HG03520 (cell line): ENCODE measurements around the gene GRK4.
A peak's percentile ranks its signal among the peaks of the same experiment; 100 is the strongest.

ENCODE experiments used
- ATAC-seq: cut with Tn5 transposase; IDR thresholded peaks from one replicate; pipeline ENCODE4 v1.9.1; 2021; ENCODE audit warnings: mild to moderate bottlenecking, moderate library complexity; ENCODE audit not compliant: unreplicated experiment

The GRK4 gene

GRCh38 chr4:3010998-3011397, 47.6 kb downstream of the GRK4 start:
- no peak for ATAC-seq

DNA sequence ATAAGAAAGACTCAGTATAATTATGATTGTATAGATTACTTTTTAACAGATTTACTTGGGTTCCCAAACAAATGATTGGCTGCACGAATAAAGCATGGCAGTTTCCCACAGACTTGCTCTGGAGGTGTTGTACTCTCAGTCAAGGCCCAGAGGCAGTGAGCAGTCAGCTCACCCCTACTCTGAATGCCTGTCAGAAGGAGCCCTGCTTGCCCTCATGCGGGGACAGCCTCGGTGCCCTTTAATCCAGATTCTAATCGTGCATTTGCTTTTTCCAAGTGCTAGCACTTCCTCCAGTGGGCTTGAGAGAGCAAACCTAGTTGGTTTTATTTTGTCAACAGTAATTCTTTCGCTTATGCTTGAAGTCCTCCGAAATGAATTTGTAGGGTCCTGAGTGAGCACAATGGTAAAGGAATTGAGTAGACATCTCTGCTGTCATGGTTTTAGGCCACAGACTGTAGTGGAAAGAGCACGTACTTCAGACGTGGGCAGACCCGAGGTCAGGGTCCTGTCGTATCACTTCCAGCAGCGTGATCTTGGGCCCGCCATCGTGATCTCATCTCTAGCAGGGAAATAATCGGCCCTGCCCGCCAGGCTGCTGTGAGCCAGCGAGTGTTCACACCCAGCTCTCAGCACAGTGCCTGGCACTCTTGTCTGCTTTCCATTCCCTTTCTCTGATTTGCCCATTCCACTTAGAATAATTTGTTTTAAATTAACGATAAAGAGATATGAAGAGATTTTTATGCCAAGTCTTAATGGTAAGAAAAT, 48.3 kb downstream of the GRK4 start:
- no peak for ATAC-seq

- ATAC-seq: no peak
Measured at GRCh38 chr4:3013323-3013722, 50.0 kb downstream of the GRK4 start.

GRCh38 chr4:3013839-3014350, 50.5 kb downstream of the GRK4 start:
- ATAC-seq: no peak

GRCh38 chr4:3016961-3017360, 53.6 kb downstream of the GRK4 start:
- ATAC-seq: no peak

DNA sequence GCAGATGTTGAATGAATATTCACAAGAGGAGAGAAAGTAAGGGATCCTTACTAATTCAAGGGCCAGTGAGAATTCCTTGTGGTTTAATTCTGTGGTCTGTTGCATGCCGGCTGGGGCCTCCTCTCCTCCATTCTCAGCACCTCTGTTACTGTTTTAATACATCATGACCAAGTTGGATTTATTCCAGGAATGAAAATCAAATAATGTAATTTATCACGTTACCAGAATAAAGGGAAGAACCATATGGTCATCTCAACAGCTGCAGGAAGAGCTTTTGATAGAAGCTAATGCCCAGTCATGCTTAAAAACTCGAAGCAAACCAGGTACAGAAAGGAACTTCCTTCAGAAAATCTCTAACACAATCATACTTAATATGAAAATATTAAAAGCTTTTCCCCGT, 54.1 kb downstream of the GRK4 start:
- no peak for ATAC-seq

DNA sequence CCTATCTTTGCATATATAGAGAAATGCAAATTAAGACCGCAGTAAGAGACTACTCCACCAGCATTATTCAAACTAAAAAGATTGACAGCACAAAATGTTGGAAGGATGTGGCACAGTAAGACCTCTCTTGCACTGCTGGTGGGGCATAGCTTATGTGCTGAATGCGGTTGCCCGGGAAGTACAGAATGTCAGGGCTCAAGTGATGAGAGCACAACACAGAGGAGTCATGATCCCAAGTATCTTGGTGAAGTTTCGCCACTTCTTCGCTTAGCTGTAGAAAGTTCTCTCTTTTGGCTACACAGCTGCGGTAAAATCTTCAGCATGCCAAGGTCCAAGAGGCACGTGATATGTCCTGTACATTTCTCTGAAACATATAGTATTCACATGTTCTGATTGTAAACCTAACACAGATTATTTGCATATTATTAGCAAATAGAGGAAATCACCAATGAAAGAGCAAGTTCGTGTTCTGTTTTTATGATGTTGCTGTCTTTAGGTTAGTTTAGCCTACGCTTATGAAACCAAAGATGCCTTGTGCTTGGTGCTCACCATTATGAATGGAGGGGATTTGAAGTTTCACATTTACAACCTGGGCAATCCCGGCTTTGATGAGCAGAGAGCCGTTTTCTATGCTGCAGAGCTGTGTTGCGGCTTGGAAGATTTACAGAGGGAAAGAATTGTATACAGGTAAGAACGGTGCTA, 55.9 kb downstream of the GRK4 start:
- peak; percentile 46 for ATAC-seq

GRCh38 chr4:3021127-3021526, 57.8 kb downstream of the GRK4 start:
- ATAC-seq: no peak

GRCh38 chr4:3021627-3022026, 58.3 kb downstream of the GRK4 start:
- no peak for ATAC-seq

- ATAC-seq: no peak
Measured at GRCh38 chr4:3022112-3022511, 58.7 kb downstream of the GRK4 start.

DNA sequence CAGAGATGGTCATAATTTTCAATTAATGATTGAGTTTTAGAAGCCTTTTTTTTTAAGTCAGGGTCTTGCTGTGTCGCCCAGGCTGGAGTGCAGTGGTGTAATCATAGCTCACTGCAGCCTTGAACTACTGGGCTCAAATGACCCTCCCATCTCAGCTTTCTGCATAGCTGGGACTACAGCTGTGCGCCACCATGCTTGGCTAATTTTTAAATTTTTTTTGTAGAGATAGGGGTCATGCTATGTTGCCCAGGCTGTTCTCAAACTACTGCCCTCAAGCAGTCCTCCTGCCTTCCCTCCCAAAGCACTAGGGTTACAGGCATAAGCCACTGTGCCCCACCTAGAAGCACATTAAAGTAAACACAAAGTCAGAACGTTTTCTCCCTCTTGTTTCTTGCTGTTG, 59.3 kb downstream of the GRK4 start:
- ATAC-seq: no peak

DNA sequence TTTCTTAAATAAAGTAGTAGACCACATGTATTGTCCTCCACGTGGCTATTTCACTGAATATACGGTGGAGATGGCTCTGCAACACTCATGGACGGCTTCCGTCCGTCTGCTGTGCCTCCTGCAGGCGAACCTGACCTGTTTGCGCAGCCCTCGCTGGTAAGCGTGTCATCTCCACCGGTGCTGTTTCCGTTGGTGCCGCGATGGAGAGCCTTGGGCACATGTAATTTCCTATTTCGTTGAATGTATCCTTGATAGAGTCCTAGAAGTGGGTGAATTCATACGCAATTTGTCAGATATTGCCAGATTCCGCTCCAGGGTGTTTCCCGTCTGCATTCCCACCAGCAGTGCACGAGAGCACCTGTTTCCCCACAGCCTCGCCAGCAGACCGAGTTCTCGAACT, 62.5 kb downstream of the GRK4 start:
- ATAC-seq: no peak

DNA sequence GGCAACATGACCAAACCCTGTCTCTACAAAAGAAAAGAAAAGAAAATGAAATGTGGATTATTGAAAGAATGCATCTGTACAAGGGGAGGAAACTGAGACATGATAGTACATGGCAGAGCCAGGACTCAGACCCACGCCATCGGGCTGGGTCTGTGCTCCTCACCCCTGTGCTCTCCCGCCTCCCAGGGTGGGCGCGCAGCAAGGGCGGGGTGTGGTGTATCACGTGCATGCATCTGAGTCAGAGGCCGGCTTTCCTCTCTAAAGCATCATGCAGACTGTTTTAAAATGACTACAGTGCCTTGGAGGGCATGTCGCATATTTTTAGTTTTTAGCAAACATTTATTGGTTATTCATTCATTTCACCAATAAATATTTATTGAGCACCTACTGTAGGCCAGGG, 63.2 kb downstream of the GRK4 start:
- no peak for ATAC-seq

GRCh38 chr4:3029464-3029863, 66.1 kb downstream of the GRK4 start:
- no peak for ATAC-seq

- ATAC-seq: no peak
Measured at GRCh38 chr4:3030566-3031356, 67.4 kb downstream of the GRK4 start.

DNA sequence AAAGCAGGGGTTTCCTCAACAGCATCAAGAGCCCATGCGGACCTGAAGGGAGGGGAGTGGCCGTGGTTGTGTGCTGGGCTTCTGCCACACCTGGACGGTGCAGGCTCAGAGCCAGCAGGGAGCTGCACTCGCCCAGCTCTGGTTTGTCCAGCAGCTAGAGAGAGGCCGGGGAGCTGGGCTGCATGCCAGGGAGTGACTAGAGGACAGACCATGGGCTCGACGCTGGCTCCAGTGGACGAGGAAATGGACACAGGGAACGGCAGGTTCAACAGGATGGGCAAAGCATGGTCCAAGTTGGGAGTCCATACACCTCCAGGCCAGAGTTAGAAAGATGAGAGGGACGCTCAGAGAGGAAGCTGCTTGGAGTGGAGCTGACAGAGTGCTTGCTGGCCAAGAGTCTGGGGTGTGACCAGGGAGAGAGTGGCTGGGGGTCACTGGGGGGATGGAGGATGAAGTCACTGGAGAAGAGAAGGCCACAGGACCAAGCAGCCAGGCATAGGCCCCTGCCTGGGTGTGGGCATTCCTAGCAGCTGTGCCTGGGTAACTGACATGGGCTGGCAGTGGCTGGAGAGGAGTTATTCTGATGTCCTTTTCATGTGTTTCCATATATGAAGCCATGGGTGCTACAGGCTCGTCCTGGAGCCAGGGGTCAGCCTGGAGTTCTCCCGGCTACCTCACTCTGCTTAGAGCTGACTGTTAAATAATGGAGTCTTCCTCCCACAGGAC, 68.1 kb downstream of the GRK4 start:
- no peak for ATAC-seq

DNA sequence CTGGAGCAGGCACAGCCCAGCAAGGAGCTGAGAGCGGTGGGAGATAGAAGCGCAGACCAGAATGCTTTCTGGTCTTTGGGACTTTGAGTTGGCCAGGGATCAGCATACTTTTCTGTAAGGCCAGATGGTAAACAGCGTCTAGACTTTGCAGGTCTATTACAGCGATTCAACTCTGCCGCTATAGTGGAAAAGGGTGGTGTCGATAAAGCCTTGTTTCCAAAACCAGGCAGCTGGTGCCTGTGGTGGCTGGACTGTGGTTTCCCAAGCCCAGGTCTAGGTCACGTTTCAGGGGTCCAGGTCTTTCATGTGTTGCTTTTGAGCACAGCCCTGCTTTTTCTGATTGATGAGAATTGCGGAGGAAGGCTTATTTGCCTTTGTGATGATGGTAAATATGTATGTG, 70.9 kb downstream of the GRK4 start:
- ATAC-seq: no peak

DNA sequence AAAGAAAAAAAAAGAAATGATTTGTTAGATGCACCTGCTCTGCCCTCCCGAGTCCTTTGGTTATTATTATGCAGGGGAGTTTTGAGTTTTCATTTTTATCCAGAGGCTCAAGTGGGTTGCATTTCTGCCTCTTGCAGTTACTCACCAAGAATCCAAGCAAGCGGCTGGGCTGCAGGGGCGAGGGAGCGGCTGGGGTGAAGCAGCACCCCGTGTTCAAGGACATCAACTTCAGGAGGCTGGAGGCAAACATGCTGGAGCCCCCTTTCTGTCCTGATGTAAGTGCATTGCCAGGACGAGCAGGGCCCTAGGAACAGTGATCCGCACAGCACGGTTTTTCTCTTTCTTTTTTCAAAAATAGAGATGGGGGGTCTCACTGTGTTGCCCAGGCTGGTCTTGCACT, 71.9 kb downstream of the GRK4 start:
- ATAC-seq: no peak

DNA sequence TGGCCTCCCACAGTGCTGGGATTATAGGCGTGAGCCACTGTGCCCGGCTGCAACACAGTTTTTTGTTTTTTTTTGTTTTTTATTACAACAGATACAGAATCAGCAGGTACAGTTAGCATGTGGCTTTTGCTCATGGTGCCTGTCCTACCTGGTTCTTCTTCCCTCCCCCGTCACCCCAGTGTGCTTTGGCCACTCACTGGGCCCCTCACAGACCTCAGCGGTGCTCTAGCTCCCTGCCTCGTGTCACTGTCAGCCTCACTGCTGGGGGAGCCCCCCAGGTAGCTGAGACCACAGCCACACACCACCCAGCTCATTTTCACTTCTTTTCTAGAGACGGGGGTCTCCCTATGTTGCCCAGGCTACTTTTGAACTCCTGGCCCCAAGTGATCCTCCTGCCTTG, 72.3 kb downstream of the GRK4 start:
- no peak for ATAC-seq

GRCh38 chr4:3036131-3036952, 73.0 kb downstream of the GRK4 start:
- ATAC-seq: no peak
